Right lung (tissue), 5 donors: ENCODE results near the gene MGAT1. TPM values are rescaled to one million over a fixed set of nuclear protein-coding genes. Genes with fewer than 3 reads are reported as not detected.

ENCODE experiments used
- polyA plus RNA-seq, 5 donors: library from polyadenylated mRNA; unstranded; fragments of 120-200 nt; gene quantifications; one replicate each; pipeline versions ENCODE4 v1.2.1 to v1.2.3, GENCODE V29; 2013; ENCODE audit warnings: inconsistent platforms in 1 of 5, low replicate concordance in 1 of 5; ENCODE audit not compliant: insufficient read length in 5 of 5, insufficient read depth in 1 of 5

The MGAT1 gene
- polyA plus RNA-seq, 5 donors = 67.9 to 104 (median 75.3) TPM

Other genes starting within 250 kb of the MGAT1 start
- 1 to 10 TPM in 4 of 5 donors, under 1 TPM in 1; 0.94 to 4.2 (median 3.1) TPM for gene SCGB3A1, start 211.3 kb downstream of the MGAT1 start, polyA plus RNA-seq
- gene FLT4, start 153.2 kb downstream of the MGAT1 start, polyA plus RNA-seq = 10 to 100 TPM; 27.0 to 43.9 (median 33.7) TPM
- gene OR2Y1, start 62.7 kb downstream of the MGAT1 start, polyA plus RNA-seq = not detected
- gene ZFP62, start 58.5 kb upstream of the MGAT1 start, polyA plus RNA-seq = 10 to 100 TPM; 44.2 to 68.5 (median 62.9) TPM
- gene BTNL8, start 96.4 kb upstream of the MGAT1 start, polyA plus RNA-seq = 1 to 10 TPM in 3 of 5 donors, under 1 TPM in 2; 0.58 to 1.1 (median 1.1) TPM
- gene BTNL3, start 186.0 kb upstream of the MGAT1 start, polyA plus RNA-seq = under 1 TPM in 2 of 5 donors, not detected in 3; 0.10 to 0.29 TPM
- gene BTNL9, start 237.5 kb upstream of the MGAT1 start, polyA plus RNA-seq = 10 to 100 TPM; 12.0 to 23.5 (median 13.6) TPM